SK-N-SH treated with all-trans-retinoic acid at 6 μM for 48 hours (cell line): ENCODE measurements around the gene NUP210.

Experiments
- BACH2 ChIP-seq: fragments of 250-450 bp; sonication (Bioruptor Pico); IDR thresholded peaks from 2 replicates; pipeline ENCODE4 v1.9.0; 2021; ENCODE audit warnings: mild to moderate bottlenecking, borderline replicate concordance
- SNAI2 ChIP-seq: fragments of 250-450 bp; sonication (Bioruptor Pico); IDR thresholded peaks from 2 replicates; pipeline ENCODE4 v1.5.0; 2020; ENCODE audit warnings: mild to moderate bottlenecking, moderate library complexity
- ZNF565 ChIP-seq: fragments of 450-650 bp; formaldehyde crosslinking; conservative IDR thresholded peaks from 2 replicates; pipeline ENCODE4 v1.5.0; 2020; ENCODE audit warnings: low read depth, mild to moderate bottlenecking, moderate library complexity
- TF ChIP-seq, protein P1 (sequence below): fragments of 250-450 bp; sonication (Bioruptor Pico); IDR thresholded peaks from 2 replicates; pipeline ENCODE4 v1.8.0; 2021; ENCODE audit warnings: low read depth, mild to moderate bottlenecking, moderate library complexity, borderline replicate concordance

DNA sequence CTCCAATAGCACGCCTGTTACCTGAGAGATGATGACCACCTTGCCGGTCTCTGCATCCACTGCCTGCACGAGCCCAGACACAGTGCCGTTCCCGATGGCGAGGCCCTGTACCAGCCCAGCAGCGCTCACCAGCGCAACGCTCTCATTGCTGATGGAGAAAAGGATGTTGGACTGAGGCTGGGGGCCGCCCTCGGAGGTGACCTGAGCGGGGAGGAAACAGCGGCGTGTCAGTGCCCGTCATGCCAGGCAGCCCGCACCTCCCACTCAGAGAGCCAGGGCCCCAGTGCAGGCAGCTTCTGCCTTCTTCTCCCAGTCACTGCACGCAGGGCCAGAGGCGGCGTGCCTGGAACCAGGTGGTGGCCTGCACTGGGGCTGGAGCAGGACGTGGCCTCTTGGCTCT lies 80.3 kb downstream of the NUP210 start:
- TF ChIP-seq ZNF565 (CRISPR knock-in tag): no peak
- TF ChIP-seq, protein P1, sequence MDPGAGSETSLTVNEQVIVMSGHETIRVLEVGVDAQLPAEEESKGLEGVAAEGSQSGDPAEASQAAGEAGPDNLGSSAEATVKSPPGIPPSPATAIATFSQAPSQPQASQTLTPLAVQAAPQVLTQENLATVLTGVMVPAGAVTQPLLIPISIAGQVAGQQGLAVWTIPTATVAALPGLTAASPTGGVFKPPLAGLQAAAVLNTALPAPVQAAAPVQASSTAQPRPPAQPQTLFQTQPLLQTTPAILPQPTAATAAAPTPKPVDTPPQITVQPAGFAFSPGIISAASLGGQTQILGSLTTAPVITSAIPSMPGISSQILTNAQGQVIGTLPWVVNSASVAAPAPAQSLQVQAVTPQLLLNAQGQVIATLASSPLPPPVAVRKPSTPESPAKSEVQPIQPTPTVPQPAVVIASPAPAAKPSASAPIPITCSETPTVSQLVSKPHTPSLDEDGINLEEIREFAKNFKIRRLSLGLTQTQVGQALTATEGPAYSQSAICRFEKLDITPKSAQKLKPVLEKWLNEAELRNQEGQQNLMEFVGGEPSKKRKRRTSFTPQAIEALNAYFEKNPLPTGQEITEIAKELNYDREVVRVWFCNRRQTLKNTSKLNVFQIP (CRISPR knock-in tag): no peak
- TF ChIP-seq BACH2: no peak
- TF ChIP-seq SNAI2: no peak
